ENCODE data around the gene MIGA1.

DNA sequence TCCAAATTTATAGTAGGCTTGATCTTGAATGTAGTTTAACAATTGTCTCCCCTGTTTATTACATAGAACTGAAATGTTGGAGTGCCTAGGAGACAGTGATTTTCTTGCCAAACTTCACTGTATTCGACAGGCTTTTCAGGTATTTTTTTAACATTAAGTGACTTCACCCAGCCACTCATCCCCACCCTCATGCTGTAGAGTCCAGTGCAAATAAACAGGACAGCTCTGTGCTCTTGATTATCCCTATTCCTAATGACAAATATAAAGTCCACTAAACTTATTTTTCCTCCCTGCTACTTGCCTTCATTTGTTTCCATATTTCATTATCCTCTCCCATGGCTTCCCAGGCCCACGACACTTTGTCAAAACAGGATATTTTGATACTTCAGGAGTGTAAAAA is 79.8 kb downstream of the MIGA1 start:
- no peak for TF ChIP-seq POLR2A (IDR thresholded peaks at IDR 0.05)
- TF ChIP-seq, protein P1, sequence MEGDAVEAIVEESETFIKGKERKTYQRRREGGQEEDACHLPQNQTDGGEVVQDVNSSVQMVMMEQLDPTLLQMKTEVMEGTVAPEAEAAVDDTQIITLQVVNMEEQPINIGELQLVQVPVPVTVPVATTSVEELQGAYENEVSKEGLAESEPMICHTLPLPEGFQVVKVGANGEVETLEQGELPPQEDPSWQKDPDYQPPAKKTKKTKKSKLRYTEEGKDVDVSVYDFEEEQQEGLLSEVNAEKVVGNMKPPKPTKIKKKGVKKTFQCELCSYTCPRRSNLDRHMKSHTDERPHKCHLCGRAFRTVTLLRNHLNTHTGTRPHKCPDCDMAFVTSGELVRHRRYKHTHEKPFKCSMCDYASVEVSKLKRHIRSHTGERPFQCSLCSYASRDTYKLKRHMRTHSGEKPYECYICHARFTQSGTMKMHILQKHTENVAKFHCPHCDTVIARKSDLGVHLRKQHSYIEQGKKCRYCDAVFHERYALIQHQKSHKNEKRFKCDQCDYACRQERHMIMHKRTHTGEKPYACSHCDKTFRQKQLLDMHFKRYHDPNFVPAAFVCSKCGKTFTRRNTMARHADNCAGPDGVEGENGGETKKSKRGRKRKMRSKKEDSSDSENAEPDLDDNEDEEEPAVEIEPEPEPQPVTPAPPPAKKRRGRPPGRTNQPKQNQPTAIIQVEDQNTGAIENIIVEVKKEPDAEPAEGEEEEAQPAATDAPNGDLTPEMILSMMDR (IDR thresholded peaks at IDR 0.05) = no peak

Measured in esophagus squamous epithelium (tissue), 4 donors.